NCI-H2227 treated with DMSO at 0.1 percent for 48 hours (cell line): ENCODE data around the gene ZPLD1.
A peak's percentile ranks its signal among the peaks of the same experiment; 100 is the strongest.

ENCODE experiments used
- DNase-seq: peaks from one replicate; lab custom pipeline; 2025; lab: John Stamatoyannopoulos, UW

Gene ZPLD1

DNA sequence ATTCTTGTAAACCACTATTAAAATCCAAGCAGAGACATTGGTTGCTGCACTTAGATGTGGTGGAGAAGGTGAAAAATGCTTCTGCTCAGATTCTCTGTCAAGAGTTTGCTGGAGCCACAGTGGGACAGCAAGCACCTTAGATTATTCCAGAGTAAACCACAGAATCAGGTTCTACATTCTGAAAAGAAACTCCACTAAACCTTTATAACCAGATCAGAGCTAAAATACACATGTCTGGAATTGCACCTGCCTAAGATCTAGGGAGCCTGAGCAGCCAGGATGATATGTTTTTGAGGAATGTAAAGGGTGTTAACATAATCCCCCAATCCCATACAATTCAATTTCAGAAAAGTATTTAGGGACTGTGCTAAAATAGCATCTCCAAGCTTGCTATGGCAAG lies at the start of gene ZPLD1:
ZPLD1 (plus strand) TSS at position 301 of the 400 bp plus-strand sequence. CDS start 3,473 bp downstream, outside the sequence.
- no peak for DNase-seq

DNA sequence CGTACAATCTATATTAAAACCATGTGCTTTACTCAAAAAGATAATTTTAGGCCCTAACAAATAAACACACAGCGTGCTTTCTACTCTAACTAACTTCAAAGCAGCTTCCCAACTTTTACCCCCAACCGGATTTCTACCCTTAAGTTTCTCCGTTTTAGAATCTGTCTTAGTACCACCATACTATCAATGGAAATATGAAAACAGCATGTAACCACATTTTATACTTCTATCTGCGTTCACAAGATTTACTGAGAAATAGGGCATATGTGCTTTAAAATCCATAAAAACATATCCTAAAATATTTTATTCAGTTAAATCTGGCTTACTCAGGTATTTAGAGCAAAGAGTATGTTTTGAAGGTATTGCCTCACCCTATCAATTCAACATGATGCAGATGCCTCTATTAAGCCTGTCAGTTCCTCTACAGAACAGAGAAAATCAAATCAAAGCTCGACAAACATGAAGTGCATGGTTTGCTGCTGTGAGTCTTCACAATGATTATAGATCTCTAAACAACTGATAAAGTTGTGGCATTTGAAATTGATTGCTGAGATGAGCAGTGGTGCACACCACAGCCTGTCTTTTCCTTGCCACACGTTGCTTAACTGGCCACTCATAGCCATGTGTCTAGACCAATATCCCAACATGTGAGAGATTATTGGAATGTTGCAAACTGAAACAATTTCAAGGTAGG lies 44.5 kb upstream of the ZPLD1 start:
- no peak for DNase-seq

DNA sequence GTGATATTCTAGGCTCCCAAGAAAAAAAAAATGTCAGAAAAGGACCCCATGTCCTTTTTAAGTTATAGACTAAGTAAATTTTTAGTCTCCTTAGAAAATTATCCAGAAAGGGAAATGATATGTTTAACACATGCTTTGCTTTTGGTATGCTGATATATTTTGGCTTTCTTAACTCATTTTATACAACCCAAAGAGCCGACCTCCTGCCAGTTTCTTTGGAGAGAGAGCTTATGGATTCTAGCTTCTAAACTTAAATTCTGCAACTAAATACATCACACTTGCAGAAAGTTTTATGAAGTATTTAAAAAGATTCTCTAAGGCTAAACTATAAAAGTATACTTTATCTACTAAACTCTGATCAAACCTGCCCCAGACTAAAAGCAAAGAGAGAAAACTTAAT lies 43.9 kb upstream of the ZPLD1 start:
- DNase-seq, result no peak

DNA sequence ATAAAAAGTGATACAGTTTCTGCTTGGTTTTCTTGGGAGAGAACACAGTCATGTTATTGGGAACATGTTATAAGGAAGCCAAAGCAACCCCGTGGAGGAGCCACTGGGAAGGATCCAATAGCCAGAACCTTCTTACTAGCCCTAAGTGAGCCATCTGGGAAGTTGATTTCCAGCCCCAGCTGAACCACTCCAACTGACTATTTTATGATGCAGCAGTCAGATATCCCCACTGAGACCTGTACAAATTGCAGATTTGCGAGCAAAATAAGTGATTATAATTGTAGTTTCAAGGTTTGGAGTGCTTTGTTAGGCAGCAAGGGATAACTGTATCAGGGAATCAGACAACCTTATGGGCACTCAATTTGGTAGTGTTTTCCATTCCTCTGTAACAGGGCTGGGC lies 43.3 kb upstream of the ZPLD1 start:
- DNase-seq, result no peak

DNA sequence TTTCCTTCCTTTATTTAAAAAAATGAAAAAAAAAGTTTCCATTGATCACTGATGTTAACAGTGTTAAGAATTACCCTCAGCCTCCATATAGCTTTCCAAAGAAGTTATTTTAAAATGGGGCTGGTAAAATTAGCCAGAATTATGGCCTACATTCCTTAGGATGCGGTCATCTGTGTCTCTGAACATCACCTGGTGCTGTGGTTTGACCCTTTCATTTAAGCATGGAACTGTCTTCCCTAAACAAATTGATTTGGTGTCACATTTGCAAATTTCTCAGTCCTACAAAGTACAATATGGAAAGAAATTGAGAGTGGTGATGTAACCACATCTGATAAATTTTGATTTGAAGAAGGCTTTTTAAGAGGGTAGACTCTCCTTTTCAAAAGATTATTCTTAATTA lies 40.3 kb upstream of the ZPLD1 start:
- DNase-seq, result no peak

DNA sequence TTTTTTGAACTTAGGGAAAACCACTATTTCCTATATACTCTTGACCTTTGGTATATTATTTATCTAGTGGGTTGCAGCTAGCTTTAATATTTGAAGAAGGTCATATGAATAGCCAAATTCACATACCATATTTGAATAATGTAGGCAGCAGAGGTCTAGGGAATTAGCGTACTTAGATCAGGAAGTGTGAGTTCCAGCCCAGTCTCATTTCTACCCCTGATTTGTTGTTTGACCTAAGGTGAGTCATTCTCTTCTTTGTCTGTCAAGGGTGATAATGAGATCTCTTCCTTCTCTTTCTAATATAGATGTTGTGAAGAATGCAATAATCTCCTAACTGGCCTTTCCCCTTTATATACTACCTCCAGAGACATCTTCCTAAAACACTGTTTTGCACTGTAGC lies 36.6 kb upstream of the ZPLD1 start:
- no peak for DNase-seq

DNA sequence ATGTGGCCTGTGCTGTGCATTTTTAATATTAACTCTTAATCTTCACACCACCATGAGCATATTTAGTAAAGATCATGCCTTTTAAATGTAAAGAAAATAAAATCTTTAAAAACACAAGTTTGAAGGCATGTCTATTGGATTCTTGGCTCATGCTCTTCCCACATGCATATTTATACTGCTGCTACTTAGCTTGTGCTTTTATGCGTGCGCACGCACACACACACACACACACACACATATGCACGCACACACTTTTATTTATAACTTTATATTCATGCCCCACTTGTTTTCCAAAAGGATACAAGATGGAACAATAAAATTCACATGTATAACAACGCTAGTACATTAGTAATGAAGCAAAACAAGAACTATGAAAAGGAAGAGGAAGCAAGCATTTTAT lies 36.1 kb upstream of the ZPLD1 start:
- DNase-seq, result no peak

DNA sequence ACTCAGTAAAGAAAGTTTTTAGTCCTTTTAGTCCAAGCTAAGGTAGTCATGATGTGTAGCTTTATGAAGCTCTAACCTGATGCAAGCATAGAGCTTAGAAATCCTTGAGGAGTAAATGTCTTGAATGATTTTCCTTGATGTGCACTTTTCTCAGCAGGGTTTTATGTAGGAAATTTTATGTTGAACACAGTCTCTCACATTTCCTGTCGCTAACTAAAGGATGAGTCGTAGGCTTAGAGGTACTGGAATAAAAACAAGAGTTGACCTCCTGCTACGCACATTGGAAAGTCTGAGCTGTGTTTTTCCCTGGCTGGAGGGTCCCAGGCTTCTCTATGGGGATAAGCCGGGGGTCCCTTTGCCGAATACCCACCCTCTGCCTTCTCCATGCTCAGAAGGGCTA lies 34.7 kb upstream of the ZPLD1 start:
- DNase-seq, result no peak

- DNase-seq, result no peak
Measured at GRCh38 chr3:102400766-102401165, 34.0 kb upstream of the ZPLD1 start.

DNA sequence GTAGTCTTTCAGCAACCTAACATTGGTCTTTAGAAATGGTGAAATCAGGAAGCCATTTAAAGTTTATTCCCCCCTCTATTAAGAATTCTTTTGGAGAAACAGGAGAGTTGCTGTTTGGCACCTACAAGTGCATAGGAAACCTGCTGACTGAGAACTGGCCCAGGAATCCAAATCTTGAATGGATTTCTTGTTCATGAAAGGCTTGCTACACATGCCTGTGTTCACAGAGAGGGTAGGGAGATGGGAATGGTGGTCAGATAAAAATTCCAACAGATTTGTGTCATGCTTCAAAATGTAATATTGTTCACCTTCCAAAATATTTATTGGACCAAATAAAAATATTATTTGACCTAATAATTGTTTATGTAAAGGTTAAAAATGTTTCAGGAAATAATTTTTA lies 24.2 kb upstream of the ZPLD1 start:
- no peak for DNase-seq

DNA sequence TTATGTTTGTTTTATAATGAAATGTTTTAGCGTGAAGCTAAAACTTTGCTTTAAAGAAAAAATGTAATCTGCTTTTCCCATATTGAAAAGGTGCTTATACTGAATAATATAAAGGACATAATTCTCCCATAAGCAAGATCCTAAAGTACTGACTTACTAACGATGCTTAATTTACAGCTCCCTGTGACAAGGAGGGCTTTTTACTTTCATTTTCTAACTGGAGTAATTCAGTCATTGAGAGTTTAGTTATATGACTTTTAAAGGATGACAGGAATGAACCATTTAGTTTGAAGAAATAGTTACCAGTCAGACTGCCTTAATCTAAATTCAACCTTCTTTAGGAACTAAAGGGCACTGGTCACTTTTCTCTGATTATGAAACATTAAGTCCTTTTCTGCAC lies 19.3 kb upstream of the ZPLD1 start:
- no peak for DNase-seq

DNA sequence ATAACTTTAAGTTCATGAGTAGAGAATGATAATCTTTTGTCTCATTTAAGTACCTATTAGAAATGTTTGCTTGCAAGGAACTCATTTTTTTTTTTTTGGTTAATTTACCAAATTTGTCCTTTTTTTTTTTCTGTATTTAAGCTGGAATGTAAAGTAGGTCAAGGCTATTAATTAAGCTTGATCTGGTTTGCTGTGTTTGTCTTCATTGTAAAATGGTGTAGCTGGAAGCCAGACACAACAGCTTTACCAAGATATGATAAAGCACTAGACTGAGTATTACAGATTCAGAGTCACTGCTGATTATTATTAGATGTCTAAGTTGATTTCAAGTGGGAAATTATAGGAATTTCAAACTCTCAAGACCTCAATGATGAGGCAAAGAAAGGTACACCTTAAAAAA lies 15.0 kb upstream of the ZPLD1 start:
- DNase-seq, result no peak

DNA sequence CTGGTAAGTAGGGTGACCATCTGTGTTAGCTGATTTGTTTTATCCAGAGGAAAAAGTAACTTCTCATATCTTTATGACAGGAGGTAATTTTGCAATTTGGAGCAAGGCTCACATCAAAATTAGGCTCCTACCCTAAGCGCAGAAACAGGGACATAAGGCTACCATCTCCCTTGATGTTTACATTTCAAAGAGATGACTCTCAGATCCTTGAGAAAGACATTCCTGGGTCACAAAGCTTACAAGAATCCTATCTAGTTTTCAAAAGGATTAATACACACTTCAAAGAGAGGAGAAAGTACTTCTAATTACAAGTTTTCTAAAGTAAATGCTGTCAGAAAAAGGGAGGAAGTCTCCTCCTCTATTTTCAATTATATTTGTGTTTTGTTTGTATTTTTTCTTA lies 7.0 kb downstream of the ZPLD1 start:
- DNase-seq, result no peak

DNA sequence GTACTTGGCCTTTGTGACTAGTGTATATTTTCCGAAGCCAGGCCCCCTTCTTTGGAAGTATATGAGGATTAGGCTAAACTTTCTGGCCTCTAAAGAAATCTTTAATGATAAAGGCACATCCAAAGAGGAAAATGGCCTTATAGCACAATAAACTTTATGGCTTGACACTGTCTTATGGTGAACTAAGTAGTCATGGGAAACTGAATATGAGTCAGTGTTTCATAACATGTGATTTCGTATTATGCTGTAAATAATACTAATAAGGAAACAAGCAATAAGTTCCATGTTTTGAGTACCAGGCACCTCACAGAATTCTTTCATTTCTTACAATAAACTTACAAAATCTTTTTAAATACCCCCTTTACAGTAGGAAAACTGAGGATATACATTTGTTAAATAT lies 8.2 kb downstream of the ZPLD1 start:
- DNase-seq, result no peak

DNA sequence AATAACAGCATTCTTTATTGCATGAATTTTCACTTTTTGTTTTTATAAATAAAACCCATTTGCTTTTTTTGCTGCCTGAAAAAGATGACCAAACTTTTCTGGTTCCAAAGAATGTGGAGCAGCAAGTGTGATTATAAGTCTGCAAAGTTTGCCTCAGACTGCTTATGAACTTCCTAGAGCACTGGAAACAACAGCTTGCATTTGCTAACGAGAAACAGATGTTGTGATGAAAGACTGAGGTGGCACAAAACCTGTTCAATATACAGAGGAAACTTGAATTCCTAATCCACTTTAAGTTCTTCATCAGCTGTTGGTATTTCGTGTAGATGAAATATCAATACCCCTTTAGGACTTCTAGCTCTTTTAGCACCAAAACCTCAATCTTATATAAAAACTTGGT lies 9.3 kb downstream of the ZPLD1 start:
- DNase-seq, result no peak

DNA sequence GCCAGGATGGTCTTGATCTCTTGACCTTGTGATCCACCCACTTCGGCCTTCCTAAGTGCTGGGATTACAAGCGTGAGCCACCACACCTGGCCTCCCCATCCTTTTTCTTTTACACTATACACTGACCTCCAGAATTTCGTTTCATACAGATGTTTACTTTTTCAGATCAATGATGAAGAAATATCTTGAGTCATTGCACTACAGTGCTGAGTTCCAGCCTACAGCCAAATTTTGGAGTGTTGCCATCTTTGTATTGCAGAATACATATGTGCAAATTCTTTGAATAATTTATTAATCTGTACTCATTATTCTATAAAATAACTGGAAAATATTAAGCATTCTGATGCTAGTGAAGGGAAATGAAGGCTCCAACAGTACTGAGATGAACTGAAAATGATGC lies 12.5 kb downstream of the ZPLD1 start:
- no peak for DNase-seq

- DNase-seq, result no peak
Measured at GRCh38 chr3:102449341-102449740, 14.5 kb downstream of the ZPLD1 start.

GRCh38 chr3:102449930-102450329 lies 15.1 kb downstream of the ZPLD1 start:
- no peak for DNase-seq

- DNase-seq, result no peak
Measured at GRCh38 chr3:102450976-102451375, 16.2 kb downstream of the ZPLD1 start.

- no peak for DNase-seq
Measured at GRCh38 chr3:102451543-102451942, 16.7 kb downstream of the ZPLD1 start.

- no peak for DNase-seq
Measured at GRCh38 chr3:102454181-102454580, 19.4 kb downstream of the ZPLD1 start.

- DNase-seq, result peak; percentile 80
Measured at GRCh38 chr3:102457644-102458043, 22.8 kb downstream of the ZPLD1 start.

DNA sequence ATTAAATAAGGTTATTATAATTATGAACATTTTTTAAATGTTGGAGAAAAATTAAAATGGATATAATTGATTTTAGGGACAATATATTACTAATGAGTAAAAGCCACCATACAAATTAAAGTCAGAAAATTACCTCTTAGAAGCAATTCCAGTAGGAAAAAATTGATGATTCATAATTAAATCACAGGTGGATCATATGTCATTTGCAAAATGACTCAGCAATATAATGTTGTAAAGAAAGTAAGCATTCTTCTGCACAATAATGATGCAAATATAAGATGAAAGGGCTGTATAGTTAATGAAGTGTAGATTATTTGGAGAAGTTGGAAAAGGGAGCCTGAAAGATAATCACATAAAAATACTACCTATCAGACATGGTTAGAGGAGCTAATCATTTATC lies 25.8 kb downstream of the ZPLD1 start:
- no peak for DNase-seq

- DNase-seq, result no peak
Measured at GRCh38 chr3:102464261-102464660, 29.4 kb downstream of the ZPLD1 start.

GRCh38 chr3:102466001-102466400 lies 31.2 kb downstream of the ZPLD1 start:
- no peak for DNase-seq
